GM20000 (cell line): ENCODE data around the gene NT5DC1.
A peak's percentile ranks its signal among the peaks of the same experiment; 100 is the strongest.

ENCODE experiments used
- DNase-seq: peaks from one replicate; pipeline ENCODE4 v3.0.0; 2012; ENCODE audit warnings: low spot score
- CTCF ChIP-seq: IDR thresholded peaks from 2 replicates; pipeline ENCODE4 v1.5.1; 2012; ENCODE audit warnings: mild to moderate bottlenecking, control low read depth; ENCODE audit errors: extremely low read depth, missing control alignments

The NT5DC1 gene

GRCh38 chr6:116100419-116101301 lies at the start of gene NT5DC1:
Gene NT5DC1, plus strand, starts transcription at chr6:116100853. Its CDS starts 78 bp downstream, at chr6:116100931.
- DNase-seq: peak; percentile 94
- peak; percentile 0 for TF ChIP-seq CTCF

- TF ChIP-seq CTCF: no peak
- DNase-seq: no peak
These were observed 49.4 kb upstream of the NT5DC1 start for GRCh38 chr6:116051244-116051643.

- TF ChIP-seq CTCF: no peak
- DNase-seq: no peak
These were observed 45.1 kb upstream of the NT5DC1 start for GRCh38 chr6:116055513-116055912.

DNA sequence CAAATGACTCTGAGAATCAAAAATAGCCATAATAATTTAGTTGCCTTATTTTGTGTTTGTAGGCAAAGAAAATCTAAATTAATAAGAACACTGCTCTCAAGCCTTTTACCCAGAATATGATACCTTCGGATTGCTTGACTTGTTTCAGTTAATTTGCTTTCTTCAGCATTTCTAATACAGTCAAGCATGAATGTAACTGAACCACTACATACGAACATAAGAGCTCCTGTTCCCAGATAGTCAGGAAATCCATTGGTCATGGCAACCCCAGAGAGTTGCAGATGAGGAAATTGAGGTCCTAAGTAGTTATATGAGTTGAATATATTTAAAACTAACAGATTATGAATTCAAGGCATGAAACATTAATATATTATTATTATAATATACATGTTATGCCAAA lies 42.9 kb upstream of the NT5DC1 start:
- no peak for DNase-seq
- no peak for TF ChIP-seq CTCF

- no peak for TF ChIP-seq CTCF
- DNase-seq: peak; percentile 15
These were observed 40.7 kb upstream of the NT5DC1 start for GRCh38 chr6:116059713-116060571.

DNA sequence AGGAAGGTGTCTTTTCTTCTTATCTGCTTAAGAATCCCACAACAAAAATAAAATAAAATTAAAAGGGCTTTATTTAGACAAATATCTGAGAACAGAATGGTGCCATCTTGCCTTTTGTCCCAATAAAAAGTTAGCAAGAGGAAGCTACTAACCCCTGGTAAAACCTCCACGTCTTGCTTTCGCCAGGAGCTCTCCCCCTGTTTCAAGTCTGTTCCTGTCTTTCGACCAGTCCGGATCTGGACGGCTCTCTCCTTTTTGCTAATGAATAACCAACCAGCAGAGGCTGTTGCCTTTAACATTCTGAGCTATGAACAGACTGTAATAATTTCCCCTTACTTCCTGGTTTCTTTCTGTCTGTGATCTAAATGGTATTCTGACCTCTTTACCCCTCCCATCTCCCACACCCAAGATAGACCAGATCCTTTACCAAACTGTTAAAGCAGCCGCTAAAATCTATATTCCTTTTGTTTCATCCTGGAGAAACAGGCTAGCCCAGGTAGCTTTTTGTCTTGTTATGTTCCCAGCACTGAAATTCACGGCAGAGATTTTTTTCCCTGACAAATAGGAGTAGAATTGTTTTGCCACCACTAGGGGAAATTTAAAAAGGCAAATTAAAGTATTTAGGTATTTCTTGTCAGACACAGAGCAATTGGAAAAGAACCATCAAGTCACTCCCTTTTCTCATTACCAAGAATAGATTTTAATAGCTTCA lies 39.9 kb upstream of the NT5DC1 start, which contains the start of gene FRK:
Gene FRK, minus strand, starts transcription at position 320 of the 712 bp plus-strand sequence. CDS start 580 bp downstream, outside the sequence.
- no peak for DNase-seq
- TF ChIP-seq CTCF: no peak

- TF ChIP-seq CTCF: no peak
- no peak for DNase-seq
These were observed 38.2 kb upstream of the NT5DC1 start for GRCh38 chr6:116062496-116062895.
